ENCODE results near the gene SUMF1. TPM values are rescaled to one million over a fixed set of nuclear protein-coding genes. Genes with fewer than 3 reads are reported as not detected.

SUMF1 gene
- total and polyA plus RNA-seq, 12 donors, result 8.0 to 109 (median 39.0) TPM

DNA sequence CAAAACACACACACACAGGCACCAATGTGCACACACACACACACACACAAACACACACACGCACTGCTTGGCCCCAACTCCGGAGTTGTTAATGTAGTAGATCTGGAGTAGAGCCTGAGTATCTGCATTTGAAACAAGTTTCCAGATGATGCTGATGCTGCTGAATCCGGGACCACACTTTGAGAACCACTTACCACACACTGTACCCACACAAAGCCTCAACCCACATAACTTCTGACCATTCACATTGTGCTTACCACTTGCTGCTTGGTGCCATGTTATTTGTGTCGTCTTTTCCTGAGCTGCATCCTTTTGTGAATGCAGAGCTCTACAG, 127.0 kb downstream of the SUMF1 start:
- H3K4me3 ChIP-seq, result no peak overlapping the region
- no peaks in the 10 kb centered on the region for H3K36me3 ChIP-seq (replicated peaks in 1 of 2)
- 92 to 96% (median 95%) methylated on average over 4 of the region's 4 CpGs for WGBS, 4 donors
- H3K27ac ChIP-seq, result no peak overlapping the region
- TF ChIP-seq POLR2A (IDR thresholded peaks at IDR 0.05), result no peak
- TF ChIP-seq, protein P1, sequence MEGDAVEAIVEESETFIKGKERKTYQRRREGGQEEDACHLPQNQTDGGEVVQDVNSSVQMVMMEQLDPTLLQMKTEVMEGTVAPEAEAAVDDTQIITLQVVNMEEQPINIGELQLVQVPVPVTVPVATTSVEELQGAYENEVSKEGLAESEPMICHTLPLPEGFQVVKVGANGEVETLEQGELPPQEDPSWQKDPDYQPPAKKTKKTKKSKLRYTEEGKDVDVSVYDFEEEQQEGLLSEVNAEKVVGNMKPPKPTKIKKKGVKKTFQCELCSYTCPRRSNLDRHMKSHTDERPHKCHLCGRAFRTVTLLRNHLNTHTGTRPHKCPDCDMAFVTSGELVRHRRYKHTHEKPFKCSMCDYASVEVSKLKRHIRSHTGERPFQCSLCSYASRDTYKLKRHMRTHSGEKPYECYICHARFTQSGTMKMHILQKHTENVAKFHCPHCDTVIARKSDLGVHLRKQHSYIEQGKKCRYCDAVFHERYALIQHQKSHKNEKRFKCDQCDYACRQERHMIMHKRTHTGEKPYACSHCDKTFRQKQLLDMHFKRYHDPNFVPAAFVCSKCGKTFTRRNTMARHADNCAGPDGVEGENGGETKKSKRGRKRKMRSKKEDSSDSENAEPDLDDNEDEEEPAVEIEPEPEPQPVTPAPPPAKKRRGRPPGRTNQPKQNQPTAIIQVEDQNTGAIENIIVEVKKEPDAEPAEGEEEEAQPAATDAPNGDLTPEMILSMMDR (IDR thresholded peaks at IDR 0.05), result no peak
- DNase-seq, result no peak
- intact Hi-C loops (cut with DNase I), result no loop called here
- no peaks in the 10 kb centered on the region for H3K27me3 ChIP-seq
- H3K9me3 ChIP-seq (replicated peaks in 1 of 3), result no peaks in the 10 kb centered on the region
- no peaks in the 10 kb centered on the region for H3K4me1 ChIP-seq (replicated peaks in 1 of 2)

DNA sequence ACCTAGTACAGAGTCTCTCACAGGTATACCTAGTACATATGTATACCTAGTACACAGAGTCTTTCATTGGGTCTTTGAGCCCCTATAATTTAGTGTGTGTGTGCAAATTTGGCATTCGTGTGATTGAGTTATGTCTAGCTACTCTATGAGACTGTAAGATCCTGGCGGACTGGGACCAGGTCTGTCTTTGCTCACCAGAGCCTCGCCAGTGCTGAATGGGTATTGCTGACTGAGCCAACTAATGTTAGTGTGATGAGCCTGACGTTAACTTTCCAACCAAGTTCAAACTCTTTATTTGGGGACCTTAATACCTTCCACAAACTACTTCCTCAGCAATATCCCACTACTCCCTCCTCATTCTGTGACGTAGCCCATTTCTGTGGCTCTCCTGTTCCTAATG, 128.3 kb downstream of the SUMF1 start:
- Histone ChIP-seq H3K9me3 (replicated peaks in 1 of 3) (no peaks in the 10 kb centered on the region), H3K27me3 (no peaks in the 10 kb centered on the region), H3K4me1 (replicated peaks in 1 of 2) (no peaks in the 10 kb centered on the region), H3K27ac (no peak overlapping the region), H3K4me3 (no peak overlapping the region), H3K36me3 (replicated peaks in 1 of 2) (no peaks in the 10 kb centered on the region)
- DNase-seq, result no peak
- TF ChIP-seq, protein P1 (IDR thresholded peaks at IDR 0.05), result no peak
- no peak for TF ChIP-seq POLR2A (IDR thresholded peaks at IDR 0.05)
- intact Hi-C loops (cut with DNase I), result no loop called here
- WGBS, 4 donors, result 85 to 98% (median 93%) methylated on average over 5 of the region's 5 CpGs

DNA sequence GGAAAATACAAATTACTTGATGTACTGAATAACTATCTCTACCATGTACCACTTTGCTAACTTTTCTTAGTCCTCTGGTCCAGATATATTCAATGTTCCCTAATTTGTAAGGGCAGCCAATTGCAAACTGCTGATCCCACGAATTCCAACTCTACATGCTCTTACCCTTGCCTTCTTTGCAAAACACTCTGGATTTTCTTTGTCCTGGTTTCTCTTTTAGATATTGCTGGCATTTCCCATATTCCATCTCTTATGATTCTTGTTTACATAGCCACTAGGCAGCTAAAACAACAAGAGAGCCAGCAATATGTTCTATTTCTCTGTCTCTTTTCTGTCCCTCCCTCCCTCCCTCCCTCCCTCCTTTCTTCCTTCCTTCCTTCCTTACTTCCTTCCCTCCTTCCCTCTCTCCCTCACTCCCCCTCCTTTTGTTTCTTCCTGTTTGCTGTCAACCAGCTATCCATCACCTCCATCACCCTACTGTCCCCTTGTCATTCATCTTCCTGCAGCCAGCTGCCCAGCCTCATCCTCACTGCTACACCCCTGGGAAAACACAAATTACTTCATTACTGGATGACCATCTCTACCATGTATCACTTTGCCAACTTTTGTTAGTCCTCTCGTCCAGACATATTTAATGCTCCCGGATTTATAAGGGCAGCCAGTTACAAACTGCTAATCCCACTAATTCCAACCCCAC, 130.1 kb downstream of the SUMF1 start:
- H3K36me3 ChIP-seq (replicated peaks in 1 of 2), result no peaks in the 10 kb centered on the region
- no peaks in the 10 kb centered on the region for H3K9me3 ChIP-seq (replicated peaks in 1 of 3)
- 62 to 76% (median 70%) methylated on average over 3 of the region's 3 CpGs for WGBS, 4 donors
- intact Hi-C loops (cut with DNase I), result no loop called here
- TF ChIP-seq, protein P1 (IDR thresholded peaks at IDR 0.05), result no peak
- TF ChIP-seq POLR2A (IDR thresholded peaks at IDR 0.05), result no peak
- H3K27ac ChIP-seq, result no peak overlapping the region
- H3K4me1 ChIP-seq (replicated peaks in 1 of 2), result no peaks in the 10 kb centered on the region
- DNase-seq, result no peak
- no peaks in the 10 kb centered on the region for H3K27me3 ChIP-seq
- H3K4me3 ChIP-seq, result no peak overlapping the region

DNA sequence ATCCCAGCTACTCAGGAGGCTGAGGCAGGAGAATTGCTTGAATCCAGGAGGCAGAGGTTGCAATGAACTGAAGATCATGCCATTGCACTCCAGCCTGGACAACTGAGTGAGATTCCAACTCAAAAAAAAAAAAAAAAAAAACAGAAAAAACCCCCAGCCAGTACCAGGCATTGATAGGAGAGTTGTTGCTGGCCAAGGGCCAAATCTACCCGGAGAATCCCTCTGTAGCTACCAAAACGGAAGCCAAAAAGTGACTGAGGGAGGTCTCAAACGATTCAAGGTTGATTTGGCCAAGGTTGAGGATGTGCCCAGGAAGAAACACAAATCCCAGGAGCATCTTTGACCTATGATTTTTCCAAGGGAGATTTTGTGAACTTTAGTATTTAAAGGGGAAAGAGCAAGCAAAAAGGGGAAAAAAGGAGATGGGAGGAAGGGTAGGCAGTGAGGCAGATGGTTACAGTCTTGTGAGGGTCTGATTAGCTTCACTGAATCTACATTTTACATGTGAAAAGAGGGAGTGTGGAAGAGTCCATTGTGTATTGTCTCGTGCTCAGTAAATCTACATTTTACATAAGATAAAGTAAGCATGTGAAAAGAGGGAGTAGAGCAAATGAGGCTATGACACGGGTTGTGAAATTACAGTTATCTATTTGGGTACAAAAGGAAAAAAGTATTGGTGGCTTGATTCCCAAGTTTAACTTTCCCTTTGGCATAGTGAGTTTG, 131.1 kb downstream of the SUMF1 start:
- no peaks in the 10 kb centered on the region for H3K4me1 ChIP-seq (replicated peaks in 1 of 2)
- H3K27me3 ChIP-seq, result no peaks in the 10 kb centered on the region
- 46 to 59% (median 49%) methylated on average over 5 of the region's 5 CpGs for WGBS, 4 donors
- no peaks in the 10 kb centered on the region for H3K9me3 ChIP-seq (replicated peaks in 1 of 3)
- no peak for TF ChIP-seq POLR2A (IDR thresholded peaks at IDR 0.05)
- TF ChIP-seq, protein P1 (IDR thresholded peaks at IDR 0.05), result no peak
- no peak overlapping the region for H3K4me3 ChIP-seq
- no peaks in the 10 kb centered on the region for H3K36me3 ChIP-seq (replicated peaks in 1 of 2)
- no peak for DNase-seq
- intact Hi-C loops (cut with DNase I), result no loop called here
- no peak overlapping the region for H3K27ac ChIP-seq

Data from adrenal gland (tissue), 12 donors.